PC-3 (cell line): ENCODE data around the gene PLXND1. TPM values are rescaled to one million over a fixed set of nuclear protein-coding genes. Genes with fewer than 3 reads are reported as not detected.

Experiments used
- ATAC-seq: fragments of 200-7000 bp; cut with Tn5 transposase; 2 replicates; pipeline ENCODE4 v1.9.1; 2020; ENCODE audit warnings: mild to moderate bottlenecking, moderate library complexity
- BruUV-seq: library from RNA; stranded (reverse); fragments of 400-500 nt; replicated peaks from 2 replicates; lab custom pipeline; 2021; lab: Mats Ljungman, UMichigan
- CTCF ChIA-PET: fragments of 300-600 bp; sonication (Branson Sonifier 250); formaldehyde crosslinking; loops from one replicate; lab custom pipeline; 2022; ENCODE audit warnings: antibody characterized with exemption; lab: Charles Lee
- POLR2A ChIA-PET: fragments of 300-600 bp; sonication (Branson Sonifier 250); formaldehyde crosslinking; loops from one replicate; lab custom pipeline; 2022; ENCODE audit warnings: antibody characterized with exemption; ENCODE audit not compliant: unreplicated experiment; lab: Charles Lee
- DNase-seq: peaks from one replicate; pipeline ENCODE4 v3.0.0-alpha.2; 2015
- H2AFZ ChIP-seq: fragments of 300-600 bp; sonication (generic); 2 replicates; pipeline ENCODE4 v1.6.0; 2016; ENCODE audit warnings: antibody characterized with exemption, low read length
- H3F3A ChIP-seq: fragments of 300-600 bp; sonication (generic); one replicate; pipeline ENCODE4 v1.6.0; 2017; ENCODE audit warnings: antibody characterized with exemption, low read length, control low read depth, mild to moderate bottlenecking; ENCODE audit not compliant: unreplicated experiment
- H3K27ac ChIP-seq: fragments of 300-600 bp; sonication (generic); 2 replicates; pipeline ENCODE4 v1.5.1; 2016; ENCODE audit warnings: mild to moderate bottlenecking, low read length
- H3K27me3 ChIP-seq: fragments of 300-600 bp; sonication (generic); 2 replicates; pipeline ENCODE4 v1.6.1; 2016; ENCODE audit warnings: low read length, mixed read lengths
- H3K36me3 ChIP-seq: fragments of 300-600 bp; sonication (generic); 2 replicates; pipeline ENCODE4 v1.6.1; 2016; ENCODE audit warnings: low read depth, mixed run types, low read length, mixed read lengths
- H3K4me1 ChIP-seq: fragments of 300-600 bp; sonication (generic); 2 replicates; pipeline ENCODE4 v1.5.1; 2016; ENCODE audit warnings: low read length; ENCODE audit not compliant: insufficient read depth
- H3K4me2 ChIP-seq: fragments of 300-600 bp; sonication (generic); 2 replicates; pipeline ENCODE4 v1.6.0; 2016; ENCODE audit warnings: low read length
- H3K4me3 ChIP-seq: fragments of 300-600 bp; sonication (generic); 2 replicates; pipeline ENCODE4 v1.5.1; 2016; ENCODE audit warnings: mild to moderate bottlenecking, low read length, mixed read lengths
- H3K79me2 ChIP-seq: fragments of 300-600 bp; sonication (generic); 2 replicates; pipeline ENCODE4 v1.6.1; 2017; ENCODE audit warnings: low read length, mixed read lengths
- H3K9ac ChIP-seq: fragments of 300-600 bp; sonication (generic); 2 replicates; pipeline ENCODE4 v1.6.0; 2016; ENCODE audit warnings: mild to moderate bottlenecking, low read length
- H3K9me2 ChIP-seq: fragments of 300-600 bp; sonication (generic); replicated peaks from 2 replicates; pipeline ENCODE4 v1.6.1; 2016; ENCODE audit warnings: mixed run types, low read length, mixed read lengths
- H3K9me3 ChIP-seq: fragments of 300-600 bp; sonication (generic); 2 replicates; pipeline ENCODE4 v1.6.1; 2016; ENCODE audit warnings: low read length, mixed read lengths
- H4K20me1 ChIP-seq: fragments of 300-600 bp; sonication (generic); 2 replicates; pipeline ENCODE4 v1.6.1; 2016; ENCODE audit warnings: low read length, mixed read lengths
- CTCF ChIP-seq: fragments of 300-600 bp; sonication (generic); conservative IDR thresholded peaks from 2 replicates; pipeline ENCODE4 v1.5.1; 2017; ENCODE audit warnings: antibody characterized with exemption, low read depth, mild to moderate bottlenecking, low read length
- EZH2 ChIP-seq: fragments of 300-600 bp; sonication (generic); IDR thresholded peaks from one replicate; pipeline ENCODE4 v1.6.1; 2017; ENCODE audit warnings: antibody characterized with exemption, mild to moderate bottlenecking, low read length; ENCODE audit not compliant: unreplicated experiment
- EZH2phosphoT487 ChIP-seq: fragments of 300-600 bp; sonication (generic); IDR thresholded peaks from 2 replicates; pipeline ENCODE4 v1.6.1; 2018; ENCODE audit warnings: mild to moderate bottlenecking, antibody characterized with exemption, low read length, borderline replicate concordance
- intact Hi-C: fragments of 100-400 bp; cut with micrococcal nuclease; formaldehyde crosslinking; loops from 2 replicates; pipeline ENCODE4 v1.9.0; 2023
- total RNA-seq: library from RNA; depleted of rRNA; stranded (reverse); fragments of >200 nt; gene quantifications from 2 replicates; pipeline ENCODE4 v1.2.3, GENCODE V29; 2014

The PLXND1 gene
- total RNA-seq, 1 experiment from 2014 or later: 19.2 TPM

GRCh38 chr3:129563332-129563731 is 43.1 kb downstream of the PLXND1 start:
- ChIA-PET POLR2A (no interaction called here), CTCF (no interaction called here)
- TF ChIP-seq EZH2phosphoT487 (no peak), CTCF (no peak), EZH2 (no peak)
- Histone ChIP-seq H2AFZ (no peak overlapping the region), H3K9ac (no peak overlapping the region), H3K79me2 (no peaks in the 10 kb centered on the region), H4K20me1 (no peaks in the 10 kb centered on the region), H3K9me2 (no peaks in the 10 kb centered on the region), H3K4me3 (no peak overlapping the region), H3F3A (no peaks in the 10 kb centered on the region), H3K27me3 (no peaks in the 10 kb centered on the region), H3K9me3 (no peaks in the 10 kb centered on the region), H3K36me3 (no peaks in the 10 kb centered on the region), H3K27ac (no peak overlapping the region), H3K4me1 (no peaks in the 10 kb centered on the region), H3K4me2 (no peak overlapping the region)
- intact Hi-C loops: no loop called here
- ATAC-seq (no peak), DNase-seq (no peak)
- BruUV-seq: no TSS peak

- ChIA-PET CTCF (no interaction called here), POLR2A (no interaction called here)
- Histone ChIP-seq H3K9ac (no peak overlapping the region), H3K36me3 (no peaks in the 10 kb centered on the region), H2AFZ (no peak overlapping the region), H3K9me3 (no peaks in the 10 kb centered on the region), H3F3A (no peaks in the 10 kb centered on the region), H3K27ac (no peak overlapping the region), H3K79me2 (no peaks in the 10 kb centered on the region), H3K9me2 (no peaks in the 10 kb centered on the region), H3K4me1 (no peaks in the 10 kb centered on the region), H3K4me2 (no peak overlapping the region), H3K4me3 (no peak overlapping the region), H3K27me3 (no peaks in the 10 kb centered on the region), H4K20me1 (no peaks in the 10 kb centered on the region)
- no TSS peak for BruUV-seq
- intact Hi-C loops: no loop called here
- no peak for TF ChIP-seq EZH2
- no peak for TF ChIP-seq CTCF
- TF ChIP-seq EZH2phosphoT487: no peak
- no peak for DNase-seq
- ATAC-seq: no peak
Measured at GRCh38 chr3:129562803-129563202, 43.7 kb downstream of the PLXND1 start.

DNA sequence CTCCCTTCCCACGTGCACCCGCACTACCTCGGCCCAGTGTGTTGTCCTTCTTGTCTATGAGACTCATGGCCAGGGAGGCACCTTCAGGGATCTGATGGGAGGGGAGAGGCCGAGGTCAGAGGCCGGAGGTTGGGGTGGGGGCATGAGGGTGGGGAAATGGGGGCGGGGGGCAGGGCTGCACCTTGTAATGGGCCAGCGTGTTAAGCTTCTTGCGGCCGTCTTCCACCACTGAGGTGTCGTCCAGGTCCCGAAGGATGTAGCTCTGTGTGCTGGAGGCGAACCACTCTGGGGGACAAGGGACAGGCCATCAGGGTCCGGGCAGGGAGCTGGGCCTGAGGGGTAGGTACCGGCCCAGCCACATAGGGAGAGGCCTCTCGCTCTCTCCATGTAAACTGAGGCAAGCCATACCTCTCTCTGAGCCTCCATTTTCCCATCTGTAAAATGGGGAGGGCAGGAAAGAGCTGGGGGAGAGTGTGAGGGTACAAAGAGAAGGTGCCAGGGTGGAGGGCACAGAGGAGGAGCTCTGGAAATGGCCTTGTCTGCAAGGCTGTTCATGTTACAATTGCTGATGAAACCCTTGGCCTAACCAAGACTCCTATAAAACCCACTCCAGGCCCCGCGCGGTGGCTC is 44.7 kb downstream of the PLXND1 start:
- Histone ChIP-seq H3K27ac (no peak overlapping the region), H3K4me3 (no peak overlapping the region), H3K27me3 (no peaks in the 10 kb centered on the region), H3K79me2 (no peaks in the 10 kb centered on the region), H3K9me2 (no peaks in the 10 kb centered on the region), H3K4me2 (no peak overlapping the region), H3K9ac (no peak overlapping the region), H4K20me1 (no peaks in the 10 kb centered on the region), H2AFZ (no peak overlapping the region), H3F3A (no peaks in the 10 kb centered on the region), H3K4me1 (no peaks in the 10 kb centered on the region), H3K36me3 (no peaks in the 10 kb centered on the region), H3K9me3 (no peaks in the 10 kb centered on the region)
- BruUV-seq: no TSS peak
- ATAC-seq: no peak
- DNase-seq: no peak
- CTCF ChIA-PET: no interaction called here
- TF ChIP-seq CTCF: no peak
- TF ChIP-seq EZH2phosphoT487: no peak
- no peak for TF ChIP-seq EZH2
- POLR2A ChIA-PET: no interaction called here
- intact Hi-C loops: no loop called here
